Prostate gland (tissue), 2 donors: ENCODE measurements around the gene LARP6.

Experiments
- CTCF ChIP-seq, 4 experiments: fragments of 200-600 bp in 2 of 4; fragments of 450-650 bp in 2 of 4; sonication (generic) in 2 of 4; IDR thresholded peaks; 1 replicate in 3 of 4; 2 replicates in 1 of 4; pipeline ENCODE4 v1.5.1; 2016 to 2019; ENCODE audit warnings: antibody characterized with exemption in 4 of 4, mild to moderate bottlenecking in 2 of 4, moderate library complexity in 2 of 4
- POLR2A ChIP-seq: fragments of 450-650 bp; IDR thresholded peaks from one replicate; pipeline ENCODE4 v1.6.1; 2016; ENCODE audit warnings: antibody characterized with exemption, mild to moderate bottlenecking

GRCh38 chr15:70853318-70853972 lies 512 bp downstream of the LARP6 start:
- TF ChIP-seq CTCF (IDR thresholded peaks at IDR 0.05) (no peak), POLR2A (no peak)
